Esophagus squamous epithelium (tissue), 4 donors: Measurements from ENCODE around the gene TMEM167B.

Experiments used
- POLR2A ChIP-seq, 4 donors: fragments of 450-650 bp; IDR thresholded peaks; one replicate each; pipeline ENCODE4 v1.6.1; 2017; ENCODE audit warnings: antibody characterized with exemption in 4 of 4, mild to moderate bottlenecking in 4 of 4, moderate library complexity in 3 of 4
- TF ChIP-seq, protein P1 (sequence below), 6 experiments: fragments of 450-650 bp in 4 of 6; fragments of 200-600 bp in 2 of 6; sonication (generic) in 2 of 6; IDR thresholded peaks; one replicate each; pipeline ENCODE4 v1.5.1; 2016 to 2019; ENCODE audit warnings: antibody characterized with exemption in 6 of 6, mild to moderate bottlenecking in 4 of 6, moderate library complexity in 4 of 6

DNA sequence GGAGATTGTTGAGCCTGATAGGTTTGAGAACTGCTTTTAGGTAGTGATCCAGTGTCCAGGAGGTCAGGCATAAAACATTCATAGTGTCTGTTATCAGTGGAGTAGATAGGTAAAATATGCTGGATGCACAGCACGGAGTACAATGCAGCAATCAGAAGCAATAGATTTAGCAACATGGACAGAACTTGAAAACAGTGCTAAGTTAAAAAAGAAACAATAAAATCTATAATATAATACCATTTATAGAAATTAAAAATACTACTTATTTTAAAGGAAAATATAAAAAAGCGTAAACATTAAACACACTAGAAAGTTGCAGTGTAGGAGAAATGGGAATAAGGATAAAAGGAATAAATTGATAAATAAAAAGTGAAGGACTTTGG lies 11.3 kb upstream of the TMEM167B start:
- TF ChIP-seq, protein P1, sequence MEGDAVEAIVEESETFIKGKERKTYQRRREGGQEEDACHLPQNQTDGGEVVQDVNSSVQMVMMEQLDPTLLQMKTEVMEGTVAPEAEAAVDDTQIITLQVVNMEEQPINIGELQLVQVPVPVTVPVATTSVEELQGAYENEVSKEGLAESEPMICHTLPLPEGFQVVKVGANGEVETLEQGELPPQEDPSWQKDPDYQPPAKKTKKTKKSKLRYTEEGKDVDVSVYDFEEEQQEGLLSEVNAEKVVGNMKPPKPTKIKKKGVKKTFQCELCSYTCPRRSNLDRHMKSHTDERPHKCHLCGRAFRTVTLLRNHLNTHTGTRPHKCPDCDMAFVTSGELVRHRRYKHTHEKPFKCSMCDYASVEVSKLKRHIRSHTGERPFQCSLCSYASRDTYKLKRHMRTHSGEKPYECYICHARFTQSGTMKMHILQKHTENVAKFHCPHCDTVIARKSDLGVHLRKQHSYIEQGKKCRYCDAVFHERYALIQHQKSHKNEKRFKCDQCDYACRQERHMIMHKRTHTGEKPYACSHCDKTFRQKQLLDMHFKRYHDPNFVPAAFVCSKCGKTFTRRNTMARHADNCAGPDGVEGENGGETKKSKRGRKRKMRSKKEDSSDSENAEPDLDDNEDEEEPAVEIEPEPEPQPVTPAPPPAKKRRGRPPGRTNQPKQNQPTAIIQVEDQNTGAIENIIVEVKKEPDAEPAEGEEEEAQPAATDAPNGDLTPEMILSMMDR (IDR thresholded peaks at IDR 0.05): no peak
- no peak for TF ChIP-seq POLR2A (IDR thresholded peaks at IDR 0.05)
